ENCODE results near the gene RPL22. TPM values are rescaled to one million over a fixed set of nuclear protein-coding genes. Genes with fewer than 3 reads are reported as not detected.

Gene RPL22
- total and polyA plus RNA-seq, 11 donors = 63.6 to 353 (median 241) TPM

GRCh38 chr1:6181347-6181770 is 18.0 kb downstream of the RPL22 start:
- H3K36me3 ChIP-seq = peaks cover 0 to 18% (median 11%) of the 10 kb centered on the region in 9 donors
- peaks cover 5 to 30% (median 14%) of the 10 kb centered on the region in 12 donors for H3K4me1 ChIP-seq
- no peaks in the 10 kb centered on the region for H3K9me3 ChIP-seq
- WGBS, 4 donors = 17 to 40% (median 22%) methylated on average over 9 to 10 of the region's 10 CpGs
- H3K4me3 ChIP-seq = no peak overlapping the region
- peaks cover 15 to 49% (median 32%) of the 10 kb centered on the region in 9 donors for H3K27me3 ChIP-seq
- ATAC-seq (peak in 2 of 4 donors; percentile 12 to 15), DNase-seq (no peak)
- no peak for TF ChIP-seq POLR2A (IDR thresholded peaks at IDR 0.05)
- peak in 1 of 12 donors; percentile 7 for TF ChIP-seq CTCF (IDR thresholded peaks at IDR 0.05)
- intact Hi-C loops (cut with DNase I) = loop anchor here in 3 of 10 donors (5.0 kb wide), 2 partner anchors 124 to 129 kb away; no protein-coding TSS in a partner anchor
- no peak overlapping the region for H3K27ac ChIP-seq

- H3K4me3 ChIP-seq = peak overlapping the region in 1 of 12 donors; percentile 41
- whole genome bisulfite sequencing, 4 donors = 5 to 16% (median 6%) methylated on average over 17 to 36 of the region's 36 CpGs
- ATAC-seq (no peak), DNase-seq (no peak)
- H3K27me3 ChIP-seq = peaks cover 17 to 52% (median 34%) of the 10 kb centered on the region in 9 donors
- H3K9me3 ChIP-seq = no peaks in the 10 kb centered on the region
- H3K4me1 ChIP-seq = peaks cover 5 to 30% (median 14%) of the 10 kb centered on the region in 12 donors
- peaks cover 0 to 15% (median 8%) of the 10 kb centered on the region in 9 donors for H3K36me3 ChIP-seq
- no peak overlapping the region for H3K27ac ChIP-seq
- TF ChIP-seq POLR2A (IDR thresholded peaks at IDR 0.05) (no peak), CTCF (IDR thresholded peaks at IDR 0.05) (no peak)
- intact Hi-C loops (cut with DNase I) = loop anchor here in 3 of 10 donors (5.0 kb wide), 2 partner anchors 124 to 129 kb away; no protein-coding TSS in a partner anchor
Observed at GRCh38 chr1:6180707-6181311, 18.6 kb downstream of the RPL22 start.

DNA sequence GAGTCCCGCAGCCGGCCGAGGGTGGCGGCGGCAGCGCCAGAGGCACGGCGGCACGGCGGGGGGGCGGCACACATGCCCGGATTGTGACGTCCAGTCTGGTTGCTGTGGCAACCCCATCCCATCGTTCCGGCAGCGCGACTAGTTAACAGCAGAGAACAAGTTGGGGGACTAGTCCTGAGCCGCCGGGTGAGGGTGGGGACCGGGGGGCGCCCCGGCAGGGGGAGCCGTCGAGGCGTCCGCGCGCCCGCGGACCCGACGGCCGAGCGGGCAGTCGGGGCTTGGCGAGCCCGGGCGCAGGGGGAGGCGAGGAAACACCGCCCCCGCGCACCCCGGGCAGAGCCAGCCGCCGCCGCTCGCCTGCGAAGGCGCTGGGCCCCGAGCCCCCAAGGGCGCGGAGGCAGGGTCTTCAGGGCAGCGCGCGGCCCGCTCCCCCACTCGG is 19.1 kb downstream of the RPL22 start, which contains the start of gene CHD5:
Gene CHD5 (minus strand): TSS at position 54 of the 439 bp plus-strand sequence. CDS start 298 bp downstream, outside the sequence.
- peak in 1 of 4 donors; percentile 7 for ATAC-seq
- Histone ChIP-seq H3K27me3 (peaks cover 17 to 52% (median 34%) of the 10 kb centered on the region in 9 donors), H3K27ac (no peak within 1 kb of the TSS), H3K36me3 (peaks cover 0 to 10% (median 3%) of the 10 kb centered on the region in 9 donors), H3K4me3 (peak within 1 kb of the TSS in 10 of 12 donors; percentile 16 to 44 (median 34)), H3K9me3 (no peaks in the 10 kb centered on the region), H3K4me1 (peaks cover 5 to 30% (median 14%) of the 10 kb centered on the region in 12 donors)
- no peak for DNase-seq
- intact Hi-C loops (cut with DNase I) = loop anchor here in 3 of 10 donors (5.0 kb wide), 2 partner anchors 123 to 128 kb away; no protein-coding TSS in a partner anchor
- TF ChIP-seq CTCF (IDR thresholded peaks at IDR 0.05) (peak in 5 of 12 donors; percentile 6 to 30 (median 13)), POLR2A (IDR thresholded peaks at IDR 0.05) (no peak)
- WGBS, 4 donors = 0 to 3% (median 2%) methylated on average over 27 to 57 of the region's 57 CpGs

All from heart left ventricle (tissue), 16 donors.